ENCODE measurements around the gene FZD4.
A peak's percentile ranks its signal among the peaks of the same experiment; 100 is the strongest.
"Not testable (repeated sequence)": the region's sequence is repeated elsewhere in the genome, so short reads cannot be mapped to it uniquely, and the experiment has no call there.

FZD4 gene

GRCh38 chr11:86972734-86973133 lies 17.5 kb upstream of the FZD4 start:
- DNase-seq = no peak

GRCh38 chr11:86969258-86969657 lies 14.1 kb upstream of the FZD4 start:
- DNase-seq = no peak

GRCh38 chr11:86967601-86968000 lies 12.4 kb upstream of the FZD4 start:
- DNase-seq = not testable (repeated sequence)

GRCh38 chr11:86957976-86958646 lies 2.9 kb upstream of the FZD4 start:
- no peak for DNase-seq

GRCh38 chr11:86956905-86957195 lies 1.7 kb upstream of the FZD4 start:
- no peak for DNase-seq

GRCh38 chr11:86955111-86955360 lies 159 bp downstream of the FZD4 start:
- DNase-seq = no peak

- DNase-seq = peak; percentile 78
Measured at GRCh38 chr11:86954269-86955110, 705 bp downstream of the FZD4 start.

- DNase-seq = no peak
Measured at GRCh38 chr11:86952221-86952875, 2.8 kb downstream of the FZD4 start.

GRCh38 chr11:86951706-86952105 lies 3.5 kb downstream of the FZD4 start:
- no peak for DNase-seq

GRCh38 chr11:86950661-86950995 lies 4.6 kb downstream of the FZD4 start:
- no peak for DNase-seq

- no peak for DNase-seq
Measured at GRCh38 chr11:86949995-86950660, 5.1 kb downstream of the FZD4 start.

GRCh38 chr11:86948733-86949132 lies 6.5 kb downstream of the FZD4 start:
- no peak for DNase-seq

- DNase-seq = no peak
Measured at GRCh38 chr11:86947541-86947940, 7.7 kb downstream of the FZD4 start.

- not testable (repeated sequence) for DNase-seq
Measured at GRCh38 chr11:86943505-86943904, 11.7 kb downstream of the FZD4 start.

- no peak for DNase-seq
Measured at GRCh38 chr11:86941871-86942599, 13.2 kb downstream of the FZD4 start.

- no peak for DNase-seq
Measured at GRCh38 chr11:86941077-86941870, 13.9 kb downstream of the FZD4 start.

- DNase-seq = peak; percentile 75
Measured at GRCh38 chr11:86940122-86940777, 14.9 kb downstream of the FZD4 start.

- DNase-seq = no peak
Measured at GRCh38 chr11:86938900-86939880, 16.0 kb downstream of the FZD4 start.

GRCh38 chr11:86938203-86938899 lies 16.8 kb downstream of the FZD4 start:
- DNase-seq = no peak
